HEK293 (cell line): Measurements from ENCODE around the gene TWIST2.

Source experiments
- CTCF ChIA-PET: fragments of 350-600 bp; formaldehyde crosslinking; extraction: SDS; loops from one replicate; lab custom pipeline; 2021; ENCODE audit warnings: antibody characterized with exemption; lab: Yijun Ruan, JAX
- POLR2A ChIA-PET: fragments of 300-600 bp; formaldehyde crosslinking; extraction: SDS; loops from one replicate; lab custom pipeline; 2020; ENCODE audit warnings: antibody characterized with exemption, inconsistent platforms; lab: Yijun Ruan, JAX
- H3K27ac ChIP-seq: fragments of 200-500 bp; sonication (Bioruptor generic); 2 replicates; pipeline ENCODE4 v1.5.1; 2014; ENCODE audit warnings: low read depth, low read length, control low read depth, inconsistent platforms; ENCODE audit errors: extremely low read depth
- H3K36me3 ChIP-seq, 2 experiments: fragments of 200-500 bp in 1 of 2; sonication (Bioruptor generic) in 1 of 2; 1 replicate in 1 of 2; 2 replicates in 1 of 2; pipeline ENCODE4 v1.5.1; 2014 to 2017; ENCODE audit warnings: inconsistent platforms in 2 of 2, low read length in 2 of 2; ENCODE audit not compliant: control insufficient read depth in 2 of 2, insufficient read depth in 1 of 2
- H3K4me1 ChIP-seq: fragments of 200-500 bp; sonication (Bioruptor generic); 2 replicates; pipeline ENCODE4 v1.5.1; 2014; ENCODE audit warnings: mild to moderate bottlenecking, low read length, inconsistent platforms; ENCODE audit not compliant: control insufficient read depth, insufficient read depth
- H3K4me3 ChIP-seq: 2 replicates; pipeline ENCODE4 v1.5.1; 2011; ENCODE audit warnings: low read depth, mild to moderate bottlenecking, control low read depth, low read length, moderate library complexity
- H3K9me3 ChIP-seq: fragments of 200-500 bp; sonication (Bioruptor generic); 2 replicates; pipeline ENCODE4 v1.5.1; 2014; ENCODE audit warnings: low read depth, low read length, inconsistent platforms; ENCODE audit not compliant: control insufficient read depth, insufficient read depth
- KLF9 ChIP-seq: fragments of 450-650 bp; formaldehyde crosslinking; IDR thresholded peaks from 2 replicates; pipeline ENCODE4 v1.5.1; 2016; ENCODE audit warnings: missing biosample characterization, missing genetic modification characterization, low read depth
- ZNF121 ChIP-seq: fragments of 450-650 bp; formaldehyde crosslinking; IDR thresholded peaks from 2 replicates; pipeline ENCODE4 v1.5.1; 2016; ENCODE audit warnings: missing biosample characterization, missing genetic modification characterization
- ZNF175 ChIP-seq: fragments of 450-650 bp; formaldehyde crosslinking; IDR thresholded peaks from 2 replicates; pipeline ENCODE4 v1.5.1; 2016; ENCODE audit warnings: missing biosample characterization, missing genetic modification characterization
- ZNF274 ChIP-seq, 2 experiments: fragments of 200-500 bp in 1 of 2; fragments of 450-650 bp in 1 of 2; sonication (Bioruptor generic) in 1 of 2; formaldehyde crosslinking in 1 of 2; IDR thresholded peaks; 2 replicates each; pipeline versions ENCODE4 v1.5.1 to v1.6.1; 2014 to 2016; ENCODE audit warnings: borderline replicate concordance in 1 of 2, inconsistent platforms in 1 of 2, low read length in 1 of 2, missing biosample characterization in 1 of 2, missing genetic modification characterization in 1 of 2
- ZNF501 ChIP-seq: fragments of 450-650 bp; formaldehyde crosslinking; IDR thresholded peaks from 2 replicates; pipeline ENCODE4 v1.5.1; 2016; ENCODE audit warnings: missing biosample characterization, missing genetic modification characterization
- ZNF530 ChIP-seq: fragments of 450-650 bp; formaldehyde crosslinking; IDR thresholded peaks from 2 replicates; pipeline ENCODE4 v1.5.1; 2016; ENCODE audit warnings: low read depth, missing biosample characterization, missing genetic modification characterization
- ZNF626 ChIP-seq: fragments of 450-650 bp; sonication (Bioruptor Pico); formaldehyde crosslinking; IDR thresholded peaks from 2 replicates; pipeline ENCODE4 v1.5.1; 2018; ENCODE audit warnings: missing biosample characterization, missing genetic modification characterization, inconsistent platforms
- ZNF670 ChIP-seq: fragments of 450-650 bp; formaldehyde crosslinking; IDR thresholded peaks from 2 replicates; pipeline ENCODE4 v1.5.1; 2016; ENCODE audit warnings: missing biosample characterization, missing genetic modification characterization, low read depth
- TF ChIP-seq, protein P1 (sequence below): fragments of 450-650 bp; formaldehyde crosslinking; IDR thresholded peaks from 2 replicates; pipeline ENCODE4 v1.5.1; 2016; ENCODE audit warnings: missing biosample characterization, missing genetic modification characterization
- TF ChIP-seq, protein P2 (sequence below): fragments of 450-650 bp; formaldehyde crosslinking; IDR thresholded peaks from 2 replicates; pipeline ENCODE4 v1.5.1; 2016; ENCODE audit warnings: missing biosample characterization, missing genetic modification characterization
- TF ChIP-seq, protein P3 (sequence below): fragments of 450-650 bp; formaldehyde crosslinking; IDR thresholded peaks from 2 replicates; pipeline ENCODE4 v1.5.1; 2017; ENCODE audit warnings: missing biosample characterization, missing genetic modification characterization
- TF ChIP-seq, protein P4 (sequence below): fragments of 450-650 bp; formaldehyde crosslinking; IDR thresholded peaks from 2 replicates; pipeline ENCODE4 v1.5.1; 2016; ENCODE audit warnings: missing biosample characterization, missing genetic modification characterization, low read depth
- TF ChIP-seq, protein P5 (sequence below): fragments of 450-650 bp; formaldehyde crosslinking; IDR thresholded peaks from 2 replicates; pipeline ENCODE4 v1.5.1; 2016; ENCODE audit warnings: missing biosample characterization, missing genetic modification characterization
- TF ChIP-seq, protein P6 (sequence below): fragments of 450-650 bp; formaldehyde crosslinking; IDR thresholded peaks from 2 replicates; pipeline ENCODE4 v1.5.1; 2016; ENCODE audit warnings: missing biosample characterization, missing genetic modification characterization
- TF ChIP-seq, protein P7 (sequence below): fragments of 450-650 bp; formaldehyde crosslinking; IDR thresholded peaks from 2 replicates; pipeline ENCODE4 v1.5.1; 2016; ENCODE audit warnings: missing biosample characterization, missing genetic modification characterization, borderline replicate concordance
- TF ChIP-seq, protein P8 (sequence below): fragments of 450-650 bp; formaldehyde crosslinking; IDR thresholded peaks from 2 replicates; pipeline ENCODE4 v1.5.1; 2016; ENCODE audit warnings: missing biosample characterization, missing genetic modification characterization

The TWIST2 gene

DNA sequence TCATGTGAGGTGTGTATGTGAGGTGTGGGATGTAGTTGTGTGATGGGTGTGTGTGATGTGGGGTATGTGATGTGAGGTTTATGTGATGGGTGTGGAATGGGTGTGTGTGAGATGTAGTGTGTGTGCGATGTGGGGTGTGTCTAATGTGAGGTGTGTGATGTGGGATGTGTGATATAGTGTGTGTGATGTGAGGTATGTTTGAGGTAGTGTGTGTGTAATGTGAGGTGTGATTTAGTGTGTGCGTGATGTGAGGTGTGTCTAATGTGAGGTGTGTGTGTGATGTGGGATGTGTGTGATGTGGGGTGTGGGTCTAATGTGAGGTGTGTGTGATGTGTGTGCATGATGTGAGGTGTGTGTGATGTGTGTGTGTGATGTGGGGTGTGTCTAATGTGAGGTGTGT is 55.3 kb downstream of the TWIST2 start:
- no peak overlapping the region for H3K4me3 ChIP-seq
- TF ChIP-seq, protein P1, sequence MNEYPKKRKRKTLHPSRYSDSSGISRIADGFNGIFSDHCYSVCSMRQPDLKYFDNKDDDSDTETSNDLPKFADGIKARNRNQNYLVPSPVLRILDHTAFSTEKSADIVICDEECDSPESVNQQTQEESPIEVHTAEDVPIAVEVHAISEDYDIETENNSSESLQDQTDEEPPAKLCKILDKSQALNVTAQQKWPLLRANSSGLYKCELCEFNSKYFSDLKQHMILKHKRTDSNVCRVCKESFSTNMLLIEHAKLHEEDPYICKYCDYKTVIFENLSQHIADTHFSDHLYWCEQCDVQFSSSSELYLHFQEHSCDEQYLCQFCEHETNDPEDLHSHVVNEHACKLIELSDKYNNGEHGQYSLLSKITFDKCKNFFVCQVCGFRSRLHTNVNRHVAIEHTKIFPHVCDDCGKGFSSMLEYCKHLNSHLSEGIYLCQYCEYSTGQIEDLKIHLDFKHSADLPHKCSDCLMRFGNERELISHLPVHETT (tag by site-specific recombination): no peak
- TF ChIP-seq ZNF274 (IDR thresholded peaks at IDR 0.05; ENCODE audit: low read length) (no peak), ZNF274 (tag by site-specific recombination; IDR thresholded peaks at IDR 0.05; ENCODE audit: borderline replicate concordance) (no peak), ZNF530 (tag by site-specific recombination) (no peak)
- TF ChIP-seq, protein P2, sequence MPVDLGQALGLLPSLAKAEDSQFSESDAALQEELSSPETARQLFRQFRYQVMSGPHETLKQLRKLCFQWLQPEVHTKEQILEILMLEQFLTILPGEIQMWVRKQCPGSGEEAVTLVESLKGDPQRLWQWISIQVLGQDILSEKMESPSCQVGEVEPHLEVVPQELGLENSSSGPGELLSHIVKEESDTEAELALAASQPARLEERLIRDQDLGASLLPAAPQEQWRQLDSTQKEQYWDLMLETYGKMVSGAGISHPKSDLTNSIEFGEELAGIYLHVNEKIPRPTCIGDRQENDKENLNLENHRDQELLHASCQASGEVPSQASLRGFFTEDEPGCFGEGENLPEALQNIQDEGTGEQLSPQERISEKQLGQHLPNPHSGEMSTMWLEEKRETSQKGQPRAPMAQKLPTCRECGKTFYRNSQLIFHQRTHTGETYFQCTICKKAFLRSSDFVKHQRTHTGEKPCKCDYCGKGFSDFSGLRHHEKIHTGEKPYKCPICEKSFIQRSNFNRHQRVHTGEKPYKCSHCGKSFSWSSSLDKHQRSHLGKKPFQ (tag by site-specific recombination): 0 out of 2 replicates have a peak, but pooled peaks have one; percentile 52
- TF ChIP-seq, all 188 proteins: peak for 1
- CTCF ChIA-PET: no interaction called here
- POLR2A ChIA-PET: no interaction called here
- no peak overlapping the region for H3K27ac ChIP-seq
- H3K4me1 ChIP-seq: no peaks in the 10 kb centered on the region
- no peaks in the 10 kb centered on the region for H3K9me3 ChIP-seq
- no peaks in the 10 kb centered on the region; a peak in 1 of 3 replicates for H3K36me3 ChIP-seq

DNA sequence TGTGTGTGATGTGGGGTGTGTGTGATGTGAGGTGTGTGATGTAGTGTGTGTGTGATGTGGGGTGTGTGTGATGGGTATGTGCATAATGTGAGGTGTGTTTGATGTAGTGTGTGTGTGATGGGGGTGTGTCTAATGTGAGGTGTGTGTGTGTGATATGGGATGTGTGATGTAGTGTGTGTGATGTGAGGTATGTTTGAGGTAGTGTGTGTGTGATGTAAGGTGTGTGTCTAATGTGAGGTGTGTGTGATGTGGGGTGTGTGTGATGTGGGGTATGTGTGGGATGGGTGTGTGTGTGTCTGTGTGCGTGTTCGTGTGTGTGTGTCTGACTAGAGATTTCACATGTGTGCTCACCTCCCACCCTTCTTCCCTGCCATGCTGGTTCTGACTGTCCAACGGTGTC is 56.3 kb downstream of the TWIST2 start:
- ChIA-PET CTCF (no interaction called here), POLR2A (no interaction called here)
- Histone ChIP-seq H3K27ac (no peak overlapping the region), H3K9me3 (no peaks in the 10 kb centered on the region), H3K36me3 (no peaks in the 10 kb centered on the region; a peak in 1 of 3 replicates), H3K4me1 (no peaks in the 10 kb centered on the region), H3K4me3 (no peak overlapping the region)
- no peak for TF ChIP-seq ZNF121 (tag by site-specific recombination)
- TF ChIP-seq, protein P3, sequence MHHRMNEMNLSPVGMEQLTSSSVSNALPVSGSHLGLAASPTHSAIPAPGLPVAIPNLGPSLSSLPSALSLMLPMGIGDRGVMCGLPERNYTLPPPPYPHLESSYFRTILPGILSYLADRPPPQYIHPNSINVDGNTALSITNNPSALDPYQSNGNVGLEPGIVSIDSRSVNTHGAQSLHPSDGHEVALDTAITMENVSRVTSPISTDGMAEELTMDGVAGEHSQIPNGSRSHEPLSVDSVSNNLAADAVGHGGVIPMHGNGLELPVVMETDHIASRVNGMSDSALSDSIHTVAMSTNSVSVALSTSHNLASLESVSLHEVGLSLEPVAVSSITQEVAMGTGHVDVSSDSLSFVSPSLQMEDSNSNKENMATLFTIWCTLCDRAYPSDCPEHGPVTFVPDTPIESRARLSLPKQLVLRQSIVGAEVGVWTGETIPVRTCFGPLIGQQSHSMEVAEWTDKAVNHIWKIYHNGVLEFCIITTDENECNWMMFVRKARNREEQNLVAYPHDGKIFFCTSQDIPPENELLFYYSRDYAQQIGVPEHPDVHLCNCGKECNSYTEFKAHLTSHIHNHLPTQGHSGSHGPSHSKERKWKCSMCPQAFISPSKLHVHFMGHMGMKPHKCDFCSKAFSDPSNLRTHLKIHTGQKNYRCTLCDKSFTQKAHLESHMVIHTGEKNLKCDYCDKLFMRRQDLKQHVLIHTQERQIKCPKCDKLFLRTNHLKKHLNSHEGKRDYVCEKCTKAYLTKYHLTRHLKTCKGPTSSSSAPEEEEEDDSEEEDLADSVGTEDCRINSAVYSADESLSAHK (tag by site-specific recombination): no peak
- TF ChIP-seq KLF9 (tag by site-specific recombination): peak; percentile 37; the same call in 1 of the 2 replicates
- no peak for TF ChIP-seq ZNF626
- TF ChIP-seq, protein P4, sequence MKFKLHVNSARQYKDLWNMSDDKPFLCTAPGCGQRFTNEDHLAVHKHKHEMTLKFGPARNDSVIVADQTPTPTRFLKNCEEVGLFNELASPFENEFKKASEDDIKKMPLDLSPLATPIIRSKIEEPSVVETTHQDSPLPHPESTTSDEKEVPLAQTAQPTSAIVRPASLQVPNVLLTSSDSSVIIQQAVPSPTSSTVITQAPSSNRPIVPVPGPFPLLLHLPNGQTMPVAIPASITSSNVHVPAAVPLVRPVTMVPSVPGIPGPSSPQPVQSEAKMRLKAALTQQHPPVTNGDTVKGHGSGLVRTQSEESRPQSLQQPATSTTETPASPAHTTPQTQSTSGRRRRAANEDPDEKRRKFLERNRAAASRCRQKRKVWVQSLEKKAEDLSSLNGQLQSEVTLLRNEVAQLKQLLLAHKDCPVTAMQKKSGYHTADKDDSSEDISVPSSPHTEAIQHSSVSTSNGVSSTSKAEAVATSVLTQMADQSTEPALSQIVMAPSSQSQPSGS (tag by site-specific recombination): no peak
- TF ChIP-seq, protein P2 (tag by site-specific recombination): 0 out of 2 replicates have a peak, but pooled peaks have one; percentile 12
- TF ChIP-seq, protein P5, sequence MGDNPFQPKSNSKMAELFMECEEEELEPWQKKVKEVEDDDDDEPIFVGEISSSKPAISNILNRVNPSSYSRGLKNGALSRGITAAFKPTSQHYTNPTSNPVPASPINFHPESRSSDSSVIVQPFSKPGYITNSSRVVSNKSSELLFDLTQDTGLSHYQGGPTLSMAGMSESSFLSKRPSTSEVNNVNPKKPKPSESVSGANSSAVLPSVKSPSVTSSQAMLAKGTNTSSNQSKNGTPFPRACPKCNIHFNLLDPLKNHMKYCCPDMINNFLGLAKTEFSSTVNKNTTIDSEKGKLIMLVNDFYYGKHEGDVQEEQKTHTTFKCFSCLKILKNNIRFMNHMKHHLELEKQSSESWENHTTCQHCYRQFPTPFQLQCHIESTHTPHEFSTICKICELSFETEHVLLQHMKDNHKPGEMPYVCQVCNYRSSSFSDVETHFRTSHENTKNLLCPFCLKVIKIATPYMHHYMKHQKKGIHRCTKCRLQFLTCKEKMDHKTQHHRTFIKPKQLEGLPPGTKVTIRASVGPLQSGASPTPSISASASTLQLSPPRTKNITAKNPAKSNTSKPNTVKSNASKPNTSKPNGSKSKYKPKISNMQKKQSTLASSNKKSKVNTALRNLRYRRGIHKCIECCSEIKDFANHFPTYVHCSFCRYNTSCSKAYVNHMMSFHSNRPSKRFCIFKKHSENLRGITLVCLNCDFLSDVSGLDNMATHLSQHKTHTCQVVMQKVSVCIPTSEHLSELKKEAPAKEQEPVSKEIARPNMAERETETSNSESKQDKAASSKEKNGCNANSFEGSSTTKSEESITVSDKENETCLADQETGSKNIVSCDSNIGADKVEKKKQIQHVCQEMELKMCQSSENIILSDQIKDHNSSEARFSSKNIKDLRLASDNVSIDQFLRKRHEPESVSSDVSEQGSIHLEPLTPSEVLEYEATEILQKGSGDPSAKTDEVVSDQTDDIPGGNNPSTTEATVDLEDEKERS: no peak
- TF ChIP-seq, protein P6, sequence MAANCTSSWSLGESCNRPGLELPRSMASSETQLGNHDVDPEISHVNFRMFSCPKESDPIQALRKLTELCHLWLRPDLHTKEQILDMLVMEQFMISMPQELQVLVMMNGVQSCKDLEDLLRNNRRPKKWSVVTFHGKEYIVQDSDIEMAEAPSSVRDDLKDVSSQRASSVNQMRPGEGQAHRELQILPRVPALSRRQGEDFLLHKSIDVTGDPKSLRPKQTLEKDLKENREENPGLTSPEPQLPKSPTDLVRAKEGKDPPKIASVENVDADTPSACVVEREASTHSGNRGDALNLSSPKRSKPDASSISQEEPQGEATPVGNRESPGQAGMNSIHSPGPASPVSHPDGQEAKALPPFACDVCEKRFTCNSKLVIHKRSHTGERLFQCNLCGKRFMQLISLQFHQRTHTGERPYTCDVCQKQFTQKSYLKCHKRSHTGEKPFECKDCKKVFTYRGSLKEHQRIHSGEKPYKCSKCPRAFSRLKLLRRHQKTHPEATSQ (tag by site-specific recombination): no peak
- no peak for TF ChIP-seq ZNF501 (tag by site-specific recombination)
- TF ChIP-seq ZNF175 (tag by site-specific recombination): no peak
- TF ChIP-seq, protein P7, sequence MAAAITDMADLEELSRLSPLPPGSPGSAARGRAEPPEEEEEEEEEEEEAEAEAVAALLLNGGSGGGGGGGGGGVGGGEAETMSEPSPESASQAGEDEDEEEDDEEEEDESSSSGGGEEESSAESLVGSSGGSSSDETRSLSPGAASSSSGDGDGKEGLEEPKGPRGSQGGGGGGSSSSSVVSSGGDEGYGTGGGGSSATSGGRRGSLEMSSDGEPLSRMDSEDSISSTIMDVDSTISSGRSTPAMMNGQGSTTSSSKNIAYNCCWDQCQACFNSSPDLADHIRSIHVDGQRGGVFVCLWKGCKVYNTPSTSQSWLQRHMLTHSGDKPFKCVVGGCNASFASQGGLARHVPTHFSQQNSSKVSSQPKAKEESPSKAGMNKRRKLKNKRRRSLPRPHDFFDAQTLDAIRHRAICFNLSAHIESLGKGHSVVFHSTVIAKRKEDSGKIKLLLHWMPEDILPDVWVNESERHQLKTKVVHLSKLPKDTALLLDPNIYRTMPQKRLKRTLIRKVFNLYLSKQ (tag by site-specific recombination): no peak
- TF ChIP-seq ZNF670 (tag by site-specific recombination): peak; percentile 67; the same call in 1 of the 2 replicates
- TF ChIP-seq, protein P8, sequence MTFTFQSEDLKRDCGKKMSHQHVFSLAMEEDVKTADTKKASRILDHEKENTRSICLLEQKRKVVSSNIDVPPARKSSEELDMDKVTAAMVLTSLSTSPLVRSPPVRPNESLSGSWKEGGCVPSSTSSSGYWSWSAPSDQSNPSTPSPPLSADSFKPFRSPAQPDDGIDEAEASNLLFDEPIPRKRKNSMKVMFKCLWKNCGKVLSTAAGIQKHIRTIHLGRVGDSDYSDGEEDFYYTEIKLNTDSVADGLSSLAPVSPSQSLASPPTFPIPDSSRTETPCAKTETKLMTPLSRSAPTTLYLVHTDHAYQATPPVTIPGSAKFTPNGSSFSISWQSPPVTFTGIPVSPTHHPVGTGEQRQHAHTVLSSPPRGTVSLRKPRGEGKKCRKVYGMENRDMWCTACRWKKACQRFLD (tag by site-specific recombination): no peak
